Measurements from ENCODE around the gene GARNL3. TPM values are rescaled to one million over a fixed set of nuclear protein-coding genes. Genes with fewer than 3 reads are reported as not detected.

Gene GARNL3
- total and polyA plus RNA-seq, 7 donors = 1.2 to 4.8 (median 2.2) TPM

DNA sequence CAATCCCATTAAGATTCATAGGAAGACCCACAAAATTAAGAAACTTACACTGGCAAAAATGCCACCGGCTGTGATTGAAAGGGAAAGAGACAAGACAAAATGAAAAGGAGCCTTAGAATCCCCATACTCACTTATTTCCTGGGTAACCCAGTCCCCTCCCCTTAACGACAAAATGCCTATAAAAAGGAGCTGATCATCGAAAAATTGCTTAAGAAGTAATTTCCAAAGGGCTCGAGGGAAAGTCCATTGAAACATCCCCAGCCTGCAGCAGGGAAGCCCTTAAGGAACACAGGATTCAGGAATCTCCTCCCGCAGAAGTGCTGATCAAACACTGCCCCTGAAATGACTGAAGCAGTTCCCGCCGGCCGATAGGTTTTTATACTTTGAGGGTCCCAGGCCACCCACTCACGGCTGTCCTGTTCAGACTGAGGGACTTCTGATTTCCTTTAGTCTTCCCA, 158.9 kb downstream of the GARNL3 start:
- Histone ChIP-seq H3K4me1 (peaks cover 43% of the 10 kb centered on the region), H3K27ac (peak overlapping the region; percentile 93), H3K4me3 (peak overlapping the region; percentile 86), H3K36me3 (ENCODE audit: insufficient read depth in 1 of 2, low read depth in 1 of 2) (peaks cover 2 to 4% of the 10 kb centered on the region in 2 donors), H3K9me3 (no peaks in the 10 kb centered on the region), H3K27me3 (ENCODE audit: insufficient read depth in 3 of 3, low read length in 2 of 3) (no peaks in the 10 kb centered on the region)
- ATAC-seq (peak in 2 of 4 donors; percentile 0 to 18), DNase-seq (no peak)
- intact Hi-C loops (cut with DNase I) = loop anchor here in 1 of 2 donors (2.0 kb wide), 1 partner anchor 27 kb away; the partner anchor contains the start of gene SLC2A8
- WGBS, 3 donors = 1% methylated on average over 9 of the region's 9 CpGs
- no peak for TF ChIP-seq CTCF (IDR thresholded peaks at IDR 0.05)

DNA sequence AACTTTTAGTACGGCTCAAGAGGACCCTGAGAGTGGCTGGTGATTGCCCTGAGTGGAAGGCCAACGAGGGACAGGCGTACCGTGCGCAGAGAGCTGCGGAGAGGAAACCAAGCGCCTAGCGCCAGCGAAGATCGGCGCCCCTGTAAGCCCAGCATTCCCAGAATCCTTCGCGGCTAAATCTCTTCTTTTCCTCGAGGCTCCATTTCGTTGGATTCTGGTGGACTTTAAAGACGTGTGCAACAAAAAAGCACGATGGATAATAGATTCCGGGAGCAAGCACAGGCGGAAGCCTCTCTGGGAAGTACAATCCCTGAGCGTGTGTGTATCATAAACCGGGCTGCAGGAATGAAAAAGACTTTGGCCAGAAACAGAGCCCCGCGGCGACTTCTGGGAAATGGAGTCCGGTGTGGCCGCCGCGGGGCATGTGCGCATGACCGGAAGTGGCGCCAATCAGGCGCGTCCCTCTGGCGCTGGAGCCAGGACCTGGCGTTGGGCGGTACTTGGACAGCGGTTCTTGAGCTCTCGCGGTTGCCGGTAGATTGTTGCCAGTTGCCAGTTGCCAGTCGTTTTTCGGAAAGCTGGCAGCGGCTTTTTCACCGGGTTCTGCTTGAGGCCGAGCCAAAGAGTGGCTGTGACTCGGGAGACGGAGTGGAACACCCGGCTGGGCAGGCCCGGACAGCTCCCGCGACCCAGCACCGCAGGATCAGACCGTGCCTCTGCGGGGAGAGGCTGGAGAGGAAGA, 159.5 kb downstream of the GARNL3 start, which contains the start of gene ZNF79:
Gene ZNF79 (plus strand): TSS at position 449 of the 742 bp plus-strand sequence. CDS start 406 bp downstream, outside the sequence.
- peak; percentile 95 to 99 (median 96) for ATAC-seq
- no peaks in the 10 kb centered on the region for H3K27me3 ChIP-seq (ENCODE audit: insufficient read depth in 3 of 3, low read length in 2 of 3)
- peaks cover 43% of the 10 kb centered on the region for H3K4me1 ChIP-seq

DNA sequence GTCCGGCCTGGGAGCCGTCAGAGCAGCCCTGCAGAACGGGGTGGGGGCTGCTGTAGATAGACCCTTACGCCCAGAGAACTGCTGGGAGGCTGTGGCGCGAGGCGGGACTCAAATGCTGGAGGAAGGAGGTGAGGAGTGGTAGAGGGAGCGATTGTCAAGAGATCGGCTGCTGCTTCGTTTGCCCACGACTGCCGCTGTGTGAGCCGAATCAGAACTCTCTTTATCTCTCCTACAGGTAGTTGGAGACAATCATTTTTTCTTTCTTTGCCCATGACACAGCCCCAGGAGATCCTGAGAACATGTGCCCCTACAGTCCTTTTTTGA, 160.1 kb downstream of the GARNL3 start:
- 0% methylated on average over 12 to 13 of the region's 13 CpGs for WGBS, 3 donors
- peak overlapping the region; percentile 86 for H3K4me3 ChIP-seq
- no peaks in the 10 kb centered on the region for H3K27me3 ChIP-seq (ENCODE audit: insufficient read depth in 3 of 3, low read length in 2 of 3)
- peak in 1 of 4 donors; percentile 48 for ATAC-seq
- no peak for DNase-seq
- peak overlapping the region; percentile 93 for H3K27ac ChIP-seq
- no peaks in the 10 kb centered on the region for H3K9me3 ChIP-seq
- TF ChIP-seq CTCF (IDR thresholded peaks at IDR 0.05) = no peak
- peaks cover 6 to 15% of the 10 kb centered on the region in 2 donors for H3K36me3 ChIP-seq (ENCODE audit: insufficient read depth in 1 of 2, low read depth in 1 of 2)
- H3K4me1 ChIP-seq = peaks cover 43% of the 10 kb centered on the region
- intact Hi-C loops (cut with DNase I) = loop anchor here in 1 of 2 donors (2.0 kb wide), 1 partner anchor 26 kb away; the partner anchor contains the start of genes LRSAM1 and RPL12

More for the DNA sequence above, 159.5 kb downstream of the GARNL3 start, which contains the start of gene ZNF79:
- peak within 1 kb of the TSS; percentile 93 for H3K27ac ChIP-seq
- peaks cover 6 to 10% of the 10 kb centered on the region in 2 donors for H3K36me3 ChIP-seq (ENCODE audit: insufficient read depth in 1 of 2, low read depth in 1 of 2)
- peak; percentile 94 to 97 for DNase-seq
- H3K4me3 ChIP-seq = peak within 1 kb of the TSS; percentile 86
- intact Hi-C loops (cut with DNase I) = loop anchor here in 1 of 2 donors (2.0 kb wide), 2 partner anchors 27 kb away; partner anchors contain the start of genes LRSAM1, RPL12 and SLC2A8
- 0% methylated on average over 54 of the region's 54 CpGs for WGBS, 3 donors
- no peaks in the 10 kb centered on the region for H3K9me3 ChIP-seq
- no peak for TF ChIP-seq CTCF (IDR thresholded peaks at IDR 0.05)

GRCh38 chr9:127426756-127427155, 162.2 kb downstream of the GARNL3 start:
- ATAC-seq (peak in 1 of 4 donors; percentile 6), DNase-seq (no peak)
- intact Hi-C loops (cut with DNase I) = no loop called here
- WGBS, 3 donors = 57 to 72% (median 62%) methylated on average over 2 of the region's 2 CpGs
- H3K36me3 ChIP-seq (ENCODE audit: insufficient read depth in 1 of 2, low read depth in 1 of 2) = peaks cover 6 to 36% of the 10 kb centered on the region in 2 donors
- peaks cover 43% of the 10 kb centered on the region for H3K4me1 ChIP-seq
- H3K9me3 ChIP-seq = no peaks in the 10 kb centered on the region
- H3K27me3 ChIP-seq (ENCODE audit: insufficient read depth in 3 of 3, low read length in 2 of 3) = no peaks in the 10 kb centered on the region
- peak overlapping the region; percentile 93 for H3K27ac ChIP-seq
- TF ChIP-seq CTCF (IDR thresholded peaks at IDR 0.05) = no peak
- H3K4me3 ChIP-seq = peak overlapping the region; percentile 86

All from psoas muscle (tissue), 8 donors.